ENCODE data around the gene FBLN1.

The FBLN1 gene

GRCh38 chr22:45563362-45564040 lies 60.8 kb downstream of the FBLN1 start (continued):
- TF ChIP-seq TSHZ2 (CRISPR knock-in tag; IDR thresholded peaks at IDR 0.05) (no peak), GLIS3 (CRISPR knock-in tag; IDR thresholded peaks at IDR 0.05) (no peak), RARB (CRISPR knock-in tag; IDR thresholded peaks at IDR 0.05) (no peak), ISL1 (CRISPR knock-in tag; IDR thresholded peaks at IDR 0.05) (no peak), ZNF70 (CRISPR knock-in tag; IDR thresholded peaks at IDR 0.05) (no peak), POU6F1 (CRISPR knock-in tag; IDR thresholded peaks at IDR 0.05; ENCODE audit: borderline replicate concordance, low read depth) (no peak), TOX (CRISPR knock-in tag; IDR thresholded peaks at IDR 0.05; ENCODE audit: borderline replicate concordance) (no peak), TCF4 (CRISPR knock-in tag; IDR thresholded peaks at IDR 0.05; ENCODE audit: borderline replicate concordance) (no peak)

GRCh38 chr22:45564349-45565030 lies 61.8 kb downstream of the FBLN1 start:
- ATAC-seq = no peak
- TF ChIP-seq TSHZ2 (CRISPR knock-in tag; IDR thresholded peaks at IDR 0.05) (no peak), RARB (CRISPR knock-in tag; IDR thresholded peaks at IDR 0.05) (no peak), GLIS3 (CRISPR knock-in tag; IDR thresholded peaks at IDR 0.05) (no peak), ARNTL (CRISPR knock-in tag; IDR thresholded peaks at IDR 0.05; ENCODE audit: borderline replicate concordance, low read depth) (no peak), POU6F1 (CRISPR knock-in tag; IDR thresholded peaks at IDR 0.05; ENCODE audit: borderline replicate concordance, low read depth) (no peak), ZFP30 (CRISPR knock-in tag; IDR thresholded peaks at IDR 0.05) (no peak), ZFP3 (CRISPR knock-in tag; IDR thresholded peaks at IDR 0.05) (no peak), ZNF8 (CRISPR knock-in tag; IDR thresholded peaks at IDR 0.05) (no peak), PATZ1 (CRISPR knock-in tag; IDR thresholded peaks at IDR 0.05; ENCODE audit: borderline replicate concordance) (no peak), CSDC2 (CRISPR knock-in tag; IDR thresholded peaks at IDR 0.05) (no peak), ISL1 (CRISPR knock-in tag; IDR thresholded peaks at IDR 0.05) (no peak), ZC3H10 (CRISPR knock-in tag; IDR thresholded peaks at IDR 0.05) (no peak), CSRNP3 (CRISPR knock-in tag; IDR thresholded peaks at IDR 0.05) (no peak), ESRRG (CRISPR knock-in tag; IDR thresholded peaks at IDR 0.05) (no peak), ZNF70 (CRISPR knock-in tag; IDR thresholded peaks at IDR 0.05) (no peak)
- TF ChIP-seq, protein P1, sequence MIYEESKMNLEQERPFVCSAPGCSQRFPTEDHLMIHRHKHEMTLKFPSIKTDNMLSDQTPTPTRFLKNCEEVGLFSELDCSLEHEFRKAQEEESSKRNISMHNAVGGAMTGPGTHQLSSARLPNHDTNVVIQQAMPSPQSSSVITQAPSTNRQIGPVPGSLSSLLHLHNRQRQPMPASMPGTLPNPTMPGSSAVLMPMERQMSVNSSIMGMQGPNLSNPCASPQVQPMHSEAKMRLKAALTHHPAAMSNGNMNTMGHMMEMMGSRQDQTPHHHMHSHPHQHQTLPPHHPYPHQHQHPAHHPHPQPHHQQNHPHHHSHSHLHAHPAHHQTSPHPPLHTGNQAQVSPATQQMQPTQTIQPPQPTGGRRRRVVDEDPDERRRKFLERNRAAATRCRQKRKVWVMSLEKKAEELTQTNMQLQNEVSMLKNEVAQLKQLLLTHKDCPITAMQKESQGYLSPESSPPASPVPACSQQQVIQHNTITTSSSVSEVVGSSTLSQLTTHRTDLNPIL (CRISPR knock-in tag; IDR thresholded peaks at IDR 0.05; ENCODE audit: low read depth) = no peak
